ENCODE data around the gene TMEM235.

TMEM235 gene

DNA sequence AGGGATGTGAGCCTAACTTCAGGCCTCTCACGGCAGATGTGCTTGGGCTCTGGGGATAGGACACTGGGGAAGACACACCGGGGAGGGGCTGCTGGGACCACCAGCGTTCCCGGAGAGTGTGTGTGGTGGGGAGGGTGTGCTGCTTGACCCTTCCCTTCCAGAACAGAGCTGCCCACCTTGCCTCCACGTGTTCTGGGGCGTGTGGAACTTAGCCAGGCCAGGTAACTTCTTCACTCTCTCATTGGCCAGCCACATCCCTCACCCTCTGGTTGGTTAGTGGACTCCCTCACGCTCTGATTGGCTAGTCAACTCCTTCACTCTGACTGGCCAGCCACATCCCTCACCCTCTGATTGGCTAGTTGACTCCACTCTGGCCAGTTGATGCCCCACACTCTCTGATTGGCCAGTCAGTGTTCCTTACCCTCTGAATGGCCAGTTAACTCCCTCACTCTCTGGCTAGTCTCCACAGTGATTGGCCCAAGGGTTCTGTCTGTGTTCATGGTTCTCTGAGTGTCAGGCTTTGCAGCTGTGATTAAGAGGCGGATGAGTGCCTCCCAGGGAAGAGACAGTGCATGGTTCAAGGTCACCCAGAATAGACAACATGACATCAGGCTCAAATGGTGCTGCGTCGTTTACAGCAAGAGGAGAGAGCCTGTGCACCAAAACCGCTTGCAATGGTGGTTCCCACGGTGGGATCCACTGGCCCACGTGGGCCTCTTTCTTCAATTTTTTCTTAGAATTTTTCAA, 10.0 kb downstream of the TMEM235 start:
- TF ChIP-seq ZNF274 (IDR thresholded peaks at IDR 0.05; ENCODE audit: low read length) (no peak), ZNF274 (tag by site-specific recombination; IDR thresholded peaks at IDR 0.05; ENCODE audit: borderline replicate concordance) (no peak), HOXC10 (CRISPR knock-in tag; IDR thresholded peaks at IDR 0.05) (no peak), ZNF837 (tag by site-specific recombination; IDR thresholded peaks at IDR 0.05) (no peak), SP2 (tag by site-specific recombination; IDR thresholded peaks at IDR 0.05) (peak; percentile 92)
- TF ChIP-seq, protein P1, sequence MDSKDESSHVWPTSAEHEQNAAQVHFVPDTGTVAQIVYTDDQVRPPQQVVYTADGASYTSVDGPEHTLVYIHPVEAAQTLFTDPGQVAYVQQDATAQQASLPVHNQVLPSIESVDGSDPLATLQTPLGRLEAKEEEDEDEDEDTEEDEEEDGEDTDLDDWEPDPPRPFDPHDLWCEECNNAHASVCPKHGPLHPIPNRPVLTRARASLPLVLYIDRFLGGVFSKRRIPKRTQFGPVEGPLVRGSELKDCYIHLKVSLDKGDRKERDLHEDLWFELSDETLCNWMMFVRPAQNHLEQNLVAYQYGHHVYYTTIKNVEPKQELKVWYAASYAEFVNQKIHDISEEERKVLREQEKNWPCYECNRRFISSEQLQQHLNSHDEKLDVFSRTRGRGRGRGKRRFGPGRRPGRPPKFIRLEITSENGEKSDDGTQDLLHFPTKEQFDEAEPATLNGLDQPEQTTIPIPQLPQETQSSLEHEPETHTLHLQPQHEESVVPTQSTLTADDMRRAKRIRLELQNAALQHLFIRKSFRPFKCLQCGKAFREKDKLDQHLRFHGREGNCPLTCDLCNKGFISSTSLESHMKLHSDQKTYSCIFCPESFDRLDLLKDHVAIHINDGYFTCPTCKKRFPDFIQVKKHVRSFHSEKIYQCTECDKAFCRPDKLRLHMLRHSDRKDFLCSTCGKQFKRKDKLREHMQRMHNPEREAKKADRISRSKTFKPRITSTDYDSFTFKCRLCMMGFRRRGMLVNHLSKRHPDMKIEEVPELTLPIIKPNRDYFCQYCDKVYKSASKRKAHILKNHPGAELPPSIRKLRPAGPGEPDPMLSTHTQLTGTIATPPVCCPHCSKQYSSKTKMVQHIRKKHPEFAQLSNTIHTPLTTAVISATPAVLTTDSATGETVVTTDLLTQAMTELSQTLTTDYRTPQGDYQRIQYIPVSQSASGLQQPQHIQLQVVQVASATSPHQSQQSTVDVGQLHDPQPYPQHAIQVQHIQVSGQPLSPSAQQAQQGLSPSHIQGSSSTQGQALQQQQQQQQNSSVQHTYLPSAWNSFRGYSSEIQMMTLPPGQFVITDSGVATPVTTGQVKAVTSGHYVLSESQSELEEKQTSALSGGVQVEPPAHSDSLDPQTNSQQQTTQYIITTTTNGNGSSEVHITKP (tag by site-specific recombination; IDR thresholded peaks at IDR 0.05) = peak; percentile 63
- ChIA-PET CTCF (interaction anchor here (0.8 to 8.6 kb wide), 2 partner anchors 8 to 991 kb away, joined by 3 to 60 read pairs; no protein-coding TSS in a partner anchor), POLR2A (interaction anchor here (1.1 kb wide), 1 partner anchor 9 kb away, joined by 3 read pairs; no protein-coding TSS in a partner anchor)
- H3K36me3 ChIP-seq (ENCODE audit: control insufficient read depth in 2 of 2, insufficient read depth in 1 of 2, low read length in 2 of 2) = no peaks in the 10 kb centered on the region
- no peak overlapping the region for H3K27ac ChIP-seq (ENCODE audit: extremely low read depth, low read depth, low read length)
- no peaks in the 10 kb centered on the region for H3K4me1 ChIP-seq (ENCODE audit: control insufficient read depth, insufficient read depth, low read length)
- H3K9me3 ChIP-seq (ENCODE audit: control insufficient read depth, insufficient read depth, low read depth, low read length) = no peaks in the 10 kb centered on the region
- H3K4me3 ChIP-seq (ENCODE audit: low read depth, low read length) = no peak overlapping the region

DNA sequence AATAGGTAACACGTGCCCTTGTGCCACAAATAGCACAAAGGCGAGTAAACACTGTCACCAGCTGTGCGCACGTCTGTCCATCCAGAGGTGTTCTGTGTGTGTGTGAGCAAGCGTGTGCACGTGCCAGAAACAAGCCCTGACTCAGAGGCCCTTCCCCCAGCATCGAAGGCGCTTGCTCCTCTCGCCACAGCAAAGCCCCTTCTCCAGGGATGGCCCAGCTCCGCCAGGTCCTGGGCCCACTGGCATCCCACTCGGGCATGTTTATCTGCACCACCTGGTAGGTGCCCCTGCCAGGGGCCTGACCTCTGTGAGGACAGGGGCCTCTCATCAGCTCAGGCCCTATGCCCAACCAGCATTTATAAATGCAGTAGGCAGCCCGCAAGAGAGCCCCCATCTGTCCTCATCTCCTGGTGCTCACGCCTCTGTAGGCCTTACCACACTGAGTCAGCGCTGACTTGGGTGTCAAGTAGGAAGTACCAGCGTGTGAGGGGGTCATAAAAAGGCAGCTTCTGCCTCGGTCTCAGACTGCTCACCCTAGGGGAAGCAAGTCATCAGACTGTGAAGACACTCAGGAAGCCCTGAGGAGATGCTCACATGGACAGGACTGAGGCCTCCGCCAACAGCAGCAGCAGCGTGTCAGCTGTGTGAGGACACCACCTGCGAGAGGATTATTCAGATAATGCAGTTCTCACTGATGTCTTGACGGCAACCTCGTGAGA, 10.8 kb downstream of the TMEM235 start:
- no peak overlapping the region for H3K27ac ChIP-seq (ENCODE audit: extremely low read depth, low read depth, low read length)
- H3K4me3 ChIP-seq (ENCODE audit: low read depth, low read length) = no peak overlapping the region
- POLR2A ChIA-PET = interaction anchor here (1.1 kb wide), 1 partner anchor 8 kb away, joined by 3 read pairs; no protein-coding TSS in a partner anchor
- TF ChIP-seq ZBTB17 (tag by site-specific recombination; IDR thresholded peaks at IDR 0.05) = no peak
- TF ChIP-seq, protein P2, sequence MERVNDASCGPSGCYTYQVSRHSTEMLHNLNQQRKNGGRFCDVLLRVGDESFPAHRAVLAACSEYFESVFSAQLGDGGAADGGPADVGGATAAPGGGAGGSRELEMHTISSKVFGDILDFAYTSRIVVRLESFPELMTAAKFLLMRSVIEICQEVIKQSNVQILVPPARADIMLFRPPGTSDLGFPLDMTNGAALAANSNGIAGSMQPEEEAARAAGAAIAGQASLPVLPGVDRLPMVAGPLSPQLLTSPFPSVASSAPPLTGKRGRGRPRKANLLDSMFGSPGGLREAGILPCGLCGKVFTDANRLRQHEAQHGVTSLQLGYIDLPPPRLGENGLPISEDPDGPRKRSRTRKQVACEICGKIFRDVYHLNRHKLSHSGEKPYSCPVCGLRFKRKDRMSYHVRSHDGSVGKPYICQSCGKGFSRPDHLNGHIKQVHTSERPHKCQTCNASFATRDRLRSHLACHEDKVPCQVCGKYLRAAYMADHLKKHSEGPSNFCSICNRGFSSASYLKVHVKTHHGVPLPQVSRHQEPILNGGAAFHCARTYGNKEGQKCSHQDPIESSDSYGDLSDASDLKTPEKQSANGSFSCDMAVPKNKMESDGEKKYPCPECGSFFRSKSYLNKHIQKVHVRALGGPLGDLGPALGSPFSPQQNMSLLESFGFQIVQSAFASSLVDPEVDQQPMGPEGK (tag by site-specific recombination; IDR thresholded peaks at IDR 0.05) = no peak
- TF ChIP-seq ZNF140 (tag by site-specific recombination; IDR thresholded peaks at IDR 0.05) = no peak
- no peak for TF ChIP-seq ZNF510 (tag by site-specific recombination; IDR thresholded peaks at IDR 0.05; ENCODE audit: insufficient replicate concordance)
- no peak for TF ChIP-seq ZNF785 (tag by site-specific recombination; IDR thresholded peaks at IDR 0.05)
- TF ChIP-seq ZNF23 (tag by site-specific recombination; IDR thresholded peaks at IDR 0.05; ENCODE audit: borderline replicate concordance) = no peak
- TF ChIP-seq, protein P3, sequence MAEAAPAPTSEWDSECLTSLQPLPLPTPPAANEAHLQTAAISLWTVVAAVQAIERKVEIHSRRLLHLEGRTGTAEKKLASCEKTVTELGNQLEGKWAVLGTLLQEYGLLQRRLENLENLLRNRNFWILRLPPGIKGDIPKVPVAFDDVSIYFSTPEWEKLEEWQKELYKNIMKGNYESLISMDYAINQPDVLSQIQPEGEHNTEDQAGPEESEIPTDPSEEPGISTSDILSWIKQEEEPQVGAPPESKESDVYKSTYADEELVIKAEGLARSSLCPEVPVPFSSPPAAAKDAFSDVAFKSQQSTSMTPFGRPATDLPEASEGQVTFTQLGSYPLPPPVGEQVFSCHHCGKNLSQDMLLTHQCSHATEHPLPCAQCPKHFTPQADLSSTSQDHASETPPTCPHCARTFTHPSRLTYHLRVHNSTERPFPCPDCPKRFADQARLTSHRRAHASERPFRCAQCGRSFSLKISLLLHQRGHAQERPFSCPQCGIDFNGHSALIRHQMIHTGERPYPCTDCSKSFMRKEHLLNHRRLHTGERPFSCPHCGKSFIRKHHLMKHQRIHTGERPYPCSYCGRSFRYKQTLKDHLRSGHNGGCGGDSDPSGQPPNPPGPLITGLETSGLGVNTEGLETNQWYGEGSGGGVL (tag by site-specific recombination; IDR thresholded peaks at IDR 0.05) = no peak
- no peak for TF ChIP-seq ZBTB21 (tag by site-specific recombination; IDR thresholded peaks at IDR 0.05)
- TF ChIP-seq, protein P4, sequence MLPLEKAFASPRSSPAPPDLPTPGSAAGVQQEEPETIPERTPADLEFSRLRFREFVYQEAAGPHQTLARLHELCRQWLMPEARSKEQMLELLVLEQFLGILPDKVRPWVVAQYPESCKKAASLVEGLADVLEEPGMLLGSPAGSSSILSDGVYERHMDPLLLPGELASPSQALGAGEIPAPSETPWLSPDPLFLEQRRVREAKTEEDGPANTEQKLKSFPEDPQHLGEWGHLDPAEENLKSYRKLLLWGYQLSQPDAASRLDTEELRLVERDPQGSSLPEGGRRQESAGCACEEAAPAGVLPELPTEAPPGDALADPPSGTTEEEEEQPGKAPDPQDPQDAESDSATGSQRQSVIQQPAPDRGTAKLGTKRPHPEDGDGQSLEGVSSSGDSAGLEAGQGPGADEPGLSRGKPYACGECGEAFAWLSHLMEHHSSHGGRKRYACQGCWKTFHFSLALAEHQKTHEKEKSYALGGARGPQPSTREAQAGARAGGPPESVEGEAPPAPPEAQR (tag by site-specific recombination; IDR thresholded peaks at IDR 0.05) = no peak
- no peak for TF ChIP-seq ZNF501 (tag by site-specific recombination; IDR thresholded peaks at IDR 0.05)
- TF ChIP-seq ZNF747 (tag by site-specific recombination; IDR thresholded peaks at IDR 0.05) = no peak
- TF ChIP-seq HOXA7 (CRISPR knock-in tag; IDR thresholded peaks at IDR 0.05; ENCODE audit: borderline replicate concordance) = no peak
- TF ChIP-seq, protein P1 (tag by site-specific recombination; IDR thresholded peaks at IDR 0.05) = no peak

More for the DNA sequence above, 10.8 kb downstream of the TMEM235 start:
- no peaks in the 10 kb centered on the region for H3K36me3 ChIP-seq (ENCODE audit: control insufficient read depth in 2 of 2, insufficient read depth in 1 of 2, low read length in 2 of 2)
- CTCF ChIA-PET = interaction anchor here (0.6 to 0.9 kb wide), 3 partner anchors 9 to 991 kb away, joined by 3 to 4 read pairs (median 3); no protein-coding TSS in a partner anchor
- no peaks in the 10 kb centered on the region for H3K9me3 ChIP-seq (ENCODE audit: control insufficient read depth, insufficient read depth, low read depth, low read length)
- H3K4me1 ChIP-seq (ENCODE audit: control insufficient read depth, insufficient read depth, low read length) = no peaks in the 10 kb centered on the region

Measured in HEK293 (cell line).